SK-N-MC (cell line): Measurements from ENCODE around the gene FBLIM1.

Experiments used
- DNase-seq: peaks from one replicate; pipeline ENCODE4 v3.0.0-alpha.2; 2011; ENCODE audit warnings: low read depth, low spot score
- H3K27ac ChIP-seq: fragments of 200-600 bp; sonication (generic); 2 replicates; pipeline ENCODE4 v1.5.1; 2016; ENCODE audit warnings: mixed run types
- H3K36me3 ChIP-seq: fragments of 200-600 bp; sonication (generic); 2 replicates; pipeline ENCODE4 v1.6.1; 2017; ENCODE audit warnings: antibody characterized with exemption, low read length, mixed read lengths; ENCODE audit not compliant: insufficient read depth
- H3K4me3 ChIP-seq: fragments of 200-600 bp; sonication (generic); 2 replicates; pipeline ENCODE4 v1.5.1; 2016
- H3K9ac ChIP-seq: fragments of 200-600 bp; sonication (generic); 2 replicates; pipeline ENCODE4 v1.8.0; 2017; ENCODE audit warnings: mixed run types, mixed read lengths; ENCODE audit not compliant: insufficient read length
- H3K9me3 ChIP-seq: fragments of 200-600 bp; sonication (generic); 2 replicates; pipeline ENCODE4 v1.6.1; 2017; ENCODE audit warnings: low read depth, mild to moderate bottlenecking, antibody characterized with exemption, low read length, moderate library complexity, mixed read lengths
- EZH2 ChIP-seq: fragments of 200-600 bp; sonication (generic); IDR thresholded peaks from one replicate; pipeline ENCODE4 v1.6.1; 2017; ENCODE audit warnings: antibody characterized with exemption
- FOXP2 ChIP-seq: optimal IDR thresholded peaks from 2 replicates; pipeline ENCODE3; 2011; ENCODE audit warnings: mild to moderate bottlenecking, moderate library complexity; ENCODE audit not compliant: insufficient read depth; ENCODE audit errors: extremely low read length, control extremely low read depth
- POLR2AphosphoS5 ChIP-seq: IDR thresholded peaks from 2 replicates; pipeline ENCODE4 v1.6.1; 2012; ENCODE audit warnings: mild to moderate bottlenecking, low read depth, low read length, borderline replicate concordance

FBLIM1 gene

GRCh38 chr1:15739745-15740144 lies 18.9 kb upstream of the FBLIM1 start:
- no peak overlapping the region for H3K27ac ChIP-seq
- no peak for TF ChIP-seq POLR2AphosphoS5
- TF ChIP-seq FOXP2: no peak
- TF ChIP-seq EZH2: no peak
- H3K36me3 ChIP-seq: no peaks in the 10 kb centered on the region
- no peak overlapping the region for H3K4me3 ChIP-seq
- no peak for DNase-seq
- H3K9ac ChIP-seq: no peak overlapping the region
- no peaks in the 10 kb centered on the region for H3K9me3 ChIP-seq

GRCh38 chr1:15740924-15741850 lies 17.4 kb upstream of the FBLIM1 start:
- no peak for DNase-seq
- Histone ChIP-seq H3K27ac (no peak overlapping the region), H3K36me3 (no peaks in the 10 kb centered on the region), H3K4me3 (no peak overlapping the region), H3K9me3 (no peaks in the 10 kb centered on the region), H3K9ac (no peak overlapping the region)
- TF ChIP-seq POLR2AphosphoS5 (no peak), EZH2 (no peak), FOXP2 (no peak)

- no peaks in the 10 kb centered on the region for H3K9me3 ChIP-seq
- H3K36me3 ChIP-seq: no peaks in the 10 kb centered on the region
- DNase-seq: no peak
- TF ChIP-seq POLR2AphosphoS5 (no peak), EZH2 (no peak), FOXP2 (no peak)
- no peak within 1 kb of the TSS for H3K4me3 ChIP-seq
- no peak within 1 kb of the TSS for H3K9ac ChIP-seq
- no peak within 1 kb of the TSS for H3K27ac ChIP-seq
Measured at GRCh38 chr1:15742339-15742801, 16.2 kb upstream of the FBLIM1 start, which contains the start of gene TMEM82. Gene TMEM82 (plus strand): TSS chr1:15742499. CDS start chr1:15742560, 61 bp downstream.

- H3K36me3 ChIP-seq: no peaks in the 10 kb centered on the region
- DNase-seq: no peak
- no peak overlapping the region for H3K27ac ChIP-seq
- H3K9me3 ChIP-seq: no peaks in the 10 kb centered on the region
- no peak overlapping the region for H3K4me3 ChIP-seq
- TF ChIP-seq FOXP2 (no peak), POLR2AphosphoS5 (no peak), EZH2 (no peak)
- no peak overlapping the region for H3K9ac ChIP-seq
Measured at GRCh38 chr1:15744122-15744679, 14.4 kb upstream of the FBLIM1 start.

DNA sequence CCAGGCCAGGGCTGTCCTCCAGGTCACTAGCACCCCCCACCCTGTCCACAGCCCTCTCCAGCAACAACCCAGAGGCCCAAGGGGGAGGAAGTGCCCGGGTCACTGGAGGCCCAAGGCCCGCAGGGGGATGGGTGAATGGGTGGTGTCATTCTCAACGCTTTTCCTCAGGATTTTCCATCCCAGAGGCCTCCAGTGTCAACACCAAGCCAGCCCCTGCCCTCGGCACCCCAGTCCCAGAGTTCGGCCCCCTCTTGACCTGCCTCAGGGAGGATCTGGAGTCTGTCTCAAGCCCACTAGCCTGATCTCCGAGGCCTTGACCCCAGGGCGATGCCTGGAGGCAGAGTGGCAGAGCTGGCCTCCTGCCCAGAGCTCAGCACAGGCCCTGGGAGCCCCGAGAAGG lies 11.2 kb upstream of the FBLIM1 start:
- Histone ChIP-seq H3K9me3 (no peaks in the 10 kb centered on the region), H3K36me3 (no peaks in the 10 kb centered on the region), H3K27ac (no peak overlapping the region), H3K9ac (no peak overlapping the region), H3K4me3 (no peak overlapping the region)
- no peak for TF ChIP-seq POLR2AphosphoS5
- TF ChIP-seq EZH2: no peak
- TF ChIP-seq FOXP2: no peak
- no peak for DNase-seq

GRCh38 chr1:15748264-15748663 lies 10.3 kb upstream of the FBLIM1 start:
- no peak for TF ChIP-seq POLR2AphosphoS5
- TF ChIP-seq EZH2: no peak
- TF ChIP-seq FOXP2: no peak
- no peaks in the 10 kb centered on the region for H3K9me3 ChIP-seq
- H3K27ac ChIP-seq: no peak overlapping the region
- H3K36me3 ChIP-seq: no peaks in the 10 kb centered on the region
- no peak overlapping the region for H3K4me3 ChIP-seq
- DNase-seq: no peak
- no peak overlapping the region for H3K9ac ChIP-seq

DNA sequence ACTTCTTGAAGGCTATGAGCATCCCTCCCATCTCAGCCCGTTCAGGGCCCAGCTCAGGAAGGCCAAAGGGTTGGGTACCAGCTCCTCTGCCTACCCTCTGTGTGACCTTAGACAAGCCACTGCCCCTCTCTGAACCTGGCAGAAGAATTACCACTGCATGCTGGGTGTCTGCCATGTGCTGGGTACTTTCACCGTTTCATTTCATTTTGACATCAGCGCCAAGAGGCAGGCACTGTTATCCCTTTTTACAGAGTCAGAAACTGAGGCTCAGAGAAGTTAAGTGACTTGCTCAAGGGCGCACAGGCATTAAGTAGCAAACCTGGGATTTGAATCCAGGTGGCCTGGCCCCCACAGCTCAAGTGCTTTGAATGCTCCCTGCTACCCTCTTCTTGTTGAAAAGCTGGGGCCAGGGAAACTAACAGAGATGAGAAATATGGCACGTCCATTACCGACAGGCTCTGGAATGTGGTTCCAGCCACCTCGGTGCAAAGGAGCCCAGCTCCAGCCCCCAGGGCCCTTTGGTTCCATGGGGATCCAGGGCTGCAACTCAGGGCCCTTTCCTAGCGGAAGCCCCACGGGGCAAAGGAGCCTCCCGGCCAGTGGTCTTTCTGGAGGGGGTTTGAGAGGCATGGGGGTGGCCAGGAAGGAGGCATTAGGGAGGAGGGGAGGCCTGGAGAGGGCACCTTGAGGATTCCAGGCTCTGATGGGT lies 9.8 kb upstream of the FBLIM1 start:
- H3K27ac ChIP-seq: no peak overlapping the region
- TF ChIP-seq POLR2AphosphoS5 (no peak), FOXP2 (no peak), EZH2 (no peak)
- no peak for DNase-seq
- no peak overlapping the region for H3K4me3 ChIP-seq
- no peak overlapping the region for H3K9ac ChIP-seq
- H3K36me3 ChIP-seq: no peaks in the 10 kb centered on the region
- no peaks in the 10 kb centered on the region for H3K9me3 ChIP-seq
